GM23338 (cell line): ENCODE data around the gene ERBB4. TPM values are rescaled to one million over a fixed set of nuclear protein-coding genes. Genes with fewer than 3 reads are reported as not detected.

Source experiments
- ATAC-seq: fragments of 200-7000 bp; cut with Tn5 transposase; 3 replicates; pipeline ENCODE4 v1.9.1; 2020
- DNase-seq: peaks from one replicate; pipeline ENCODE4 v3.0.0-alpha.2; 2015; ENCODE audit warnings: low spot score
- H2AFZ ChIP-seq: fragments of 200-600 bp; sonication (generic); 2 replicates; pipeline ENCODE4 v1.8.0; 2016; ENCODE audit warnings: antibody characterized with exemption, mild to moderate bottlenecking, moderate library complexity
- H3F3A ChIP-seq: fragments of 200-600 bp; sonication (generic); replicated peaks from 2 replicates; pipeline ENCODE4 v1.8.0; 2017; ENCODE audit warnings: antibody characterized with exemption, mixed run types, low read depth
- H3K27ac ChIP-seq: fragments of 200-600 bp; sonication (generic); 2 replicates; pipeline ENCODE4 v1.6.1; 2016; ENCODE audit warnings: low read depth
- H3K27me3 ChIP-seq: fragments of 200-600 bp; sonication (generic); 2 replicates; pipeline ENCODE4 v1.8.0; 2016; ENCODE audit warnings: mild to moderate bottlenecking, mixed run types, moderate library complexity; ENCODE audit not compliant: insufficient read depth
- H3K36me3 ChIP-seq: fragments of 200-600 bp; sonication (generic); 2 replicates; pipeline ENCODE4 v1.8.0; 2016; ENCODE audit warnings: mild to moderate bottlenecking; ENCODE audit not compliant: insufficient read depth
- H3K4me1 ChIP-seq: fragments of 200-600 bp; sonication (generic); 2 replicates; pipeline ENCODE4 v1.8.0; 2016; ENCODE audit warnings: mild to moderate bottlenecking, moderate library complexity; ENCODE audit not compliant: insufficient read depth
- H3K4me2 ChIP-seq: fragments of 200-600 bp; sonication (generic); 2 replicates; pipeline ENCODE4 v1.7.1; 2017; ENCODE audit warnings: mixed run types
- H3K4me3 ChIP-seq: fragments of 200-600 bp; sonication (generic); 2 replicates; pipeline ENCODE4 v1.6.1; 2016; ENCODE audit warnings: mixed run types
- H3K79me2 ChIP-seq: fragments of 200-600 bp; sonication (generic); replicated peaks from 2 replicates; pipeline ENCODE4 v1.8.0; 2017; ENCODE audit warnings: mild to moderate bottlenecking; ENCODE audit not compliant: insufficient read depth
- H3K9me2 ChIP-seq: fragments of 200-600 bp; sonication (generic); 2 replicates; pipeline ENCODE4 v1.8.0; 2017; ENCODE audit not compliant: insufficient read depth
- H4K20me1 ChIP-seq: fragments of 200-600 bp; sonication (generic); replicated peaks from 2 replicates; pipeline ENCODE4 v1.8.0; 2017; ENCODE audit warnings: mild to moderate bottlenecking; ENCODE audit not compliant: insufficient read depth
- H3K27ac Mint-ChIP-seq: 2 replicates; pipeline ENCODE4 v1.8.0; 2020; ENCODE audit warnings: inconsistent platforms, mild to moderate bottlenecking, moderate library complexity, mixed read lengths
- H3K27me3 Mint-ChIP-seq: 3 replicates; pipeline ENCODE4 v1.8.0; 2022; ENCODE audit warnings: low read depth, mild to moderate bottlenecking, moderate library complexity, mixed read lengths, inconsistent platforms; ENCODE audit not compliant: insufficient read depth, poor library complexity
- H3K36me3 Mint-ChIP-seq: 3 replicates; pipeline ENCODE4 v1.8.0; 2021; ENCODE audit warnings: low read depth, mild to moderate bottlenecking, inconsistent platforms, moderate library complexity, mixed read lengths
- H3K4me1 Mint-ChIP-seq: 3 replicates; pipeline ENCODE4 v1.8.0; 2020; ENCODE audit warnings: mild to moderate bottlenecking, inconsistent platforms, mixed read lengths
- H3K4me3 Mint-ChIP-seq: 3 replicates; pipeline ENCODE4 v1.8.0; 2021; ENCODE audit warnings: moderate library complexity, mild to moderate bottlenecking, inconsistent platforms, mixed read lengths
- H3K9me3 Mint-ChIP-seq: 3 replicates; pipeline ENCODE4 v1.8.0; 2020; ENCODE audit warnings: moderate library complexity, mild to moderate bottlenecking, inconsistent platforms, mixed read lengths
- CREB1 ChIP-seq: fragments of 250-450 bp; sonication (Bioruptor Pico); IDR thresholded peaks from 2 replicates; pipeline ENCODE4 v1.5.0; 2020; ENCODE audit warnings: low read depth, mild to moderate bottlenecking, moderate library complexity
- EZH2 ChIP-seq: fragments of 200-600 bp; sonication (generic); IDR thresholded peaks from one replicate; pipeline ENCODE4 v1.8.0; 2017; ENCODE audit warnings: antibody characterized with exemption, mild to moderate bottlenecking, low read depth; ENCODE audit not compliant: unreplicated experiment
- STAT1 ChIP-seq: IDR thresholded peaks from one replicate; pipeline ENCODE4 v1.6.1; 2016; ENCODE audit warnings: antibody characterized with exemption; ENCODE audit not compliant: unreplicated experiment
- ZNF331 ChIP-seq: fragments of 250-450 bp; sonication (Bioruptor Pico); IDR thresholded peaks from 2 replicates; pipeline ENCODE4 v1.5.0; 2020; ENCODE audit warnings: low read depth, mild to moderate bottlenecking, moderate library complexity
- ZNF462 ChIP-seq: fragments of 250-450 bp; sonication (Bioruptor Pico); IDR thresholded peaks from 2 replicates; pipeline ENCODE4 v1.5.0; 2020; ENCODE audit warnings: mild to moderate bottlenecking, moderate library complexity
- polyA plus RNA-seq: library from polyadenylated mRNA; unstranded; fragments of >200 nt; fragmentation: Nextera tagmentation; extraction: Ambion mirVana; gene quantifications from 2 replicates; pipeline ENCODE4 v1.2.1, GENCODE V29; 2016
- total RNA-seq: library from RNA; depleted of rRNA; stranded (reverse); fragments of >200 nt; shearing (Covaris generic); gene quantifications from 2 replicates; pipeline ENCODE4 v1.2.3, GENCODE V29; 2014

The ERBB4 gene
- total and polyA plus RNA-seq, 2 experiments from 2014 or later, result 0.73 to 1.1 TPM

DNA sequence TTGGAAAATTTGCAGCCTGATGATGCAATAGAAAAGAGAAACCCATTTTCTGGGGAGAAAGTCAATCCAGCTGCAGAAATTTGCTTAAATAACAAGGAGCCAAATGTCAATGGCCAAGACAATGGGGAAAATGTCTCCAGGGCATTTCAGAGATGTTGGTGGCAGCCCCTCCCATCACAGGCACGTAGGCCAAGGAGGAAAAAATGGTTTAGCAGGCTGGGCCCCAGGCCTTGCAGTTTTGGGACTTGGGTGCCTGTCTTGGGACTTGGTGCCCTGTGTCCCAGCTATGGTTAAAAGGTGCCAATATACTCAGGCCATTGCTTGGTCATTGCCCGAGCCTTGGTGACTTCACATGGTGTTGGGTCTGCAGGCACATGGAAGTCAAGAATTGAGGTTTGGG, 368.2 kb downstream of the ERBB4 start (continued):
- TF ChIP-seq ZNF462, result no peak

GRCh38 chr2:212158081-212158480, 380.5 kb downstream of the ERBB4 start:
- DNase-seq (no peak), ATAC-seq (no peak)
- Mint-ChIP-seq H3K4me1 (peaks cover 7% of the 10 kb centered on the region; the same call in 2 of the 3 replicates), H3K4me3 (no peak overlapping the region), H3K27me3 (no peaks in the 10 kb centered on the region), H3K9me3 (no peaks in the 10 kb centered on the region), H3K27ac (no peak overlapping the region), H3K36me3 (no peaks in the 10 kb centered on the region)
- Histone ChIP-seq H3K36me3 (no peaks in the 10 kb centered on the region), H3F3A (no peaks in the 10 kb centered on the region), H3K4me2 (no peak overlapping the region), H3K27me3 (no peaks in the 10 kb centered on the region), H4K20me1 (no peaks in the 10 kb centered on the region), H3K9me2 (no peaks in the 10 kb centered on the region), H3K27ac (no peak overlapping the region), H2AFZ (no peak overlapping the region), H3K4me3 (no peak overlapping the region), H3K79me2 (no peaks in the 10 kb centered on the region), H3K4me1 (no peaks in the 10 kb centered on the region)
- TF ChIP-seq CREB1 (CRISPR knock-in tag), result no peak
- no peak for TF ChIP-seq EZH2

DNA sequence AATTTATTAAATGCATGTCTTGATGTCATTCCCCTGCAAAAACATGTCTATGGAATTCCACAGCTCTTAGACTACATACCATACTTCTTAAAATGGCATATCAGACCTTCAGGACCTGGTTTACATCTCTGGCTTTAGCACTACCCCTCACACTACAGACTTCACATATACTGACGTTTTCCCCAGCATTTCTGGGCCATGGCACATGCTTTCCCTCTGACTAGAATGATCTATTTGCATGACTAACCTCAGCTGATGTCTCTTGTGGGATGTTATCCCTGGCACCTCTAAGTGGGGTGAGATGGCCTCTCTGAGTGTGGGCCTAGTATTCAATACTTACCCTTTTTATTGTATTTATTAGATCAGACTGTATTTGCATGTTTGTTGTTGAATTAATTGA, 381.6 kb downstream of the ERBB4 start:
- ATAC-seq, result no peak
- no peaks in the 10 kb centered on the region for H3F3A ChIP-seq
- H3K4me1 Mint-ChIP-seq, result peaks cover 7% of the 10 kb centered on the region; the same call in 2 of the 3 replicates
- H3K27ac ChIP-seq, result no peak overlapping the region
- no peak overlapping the region; the same call in 1 of the 2 replicates for H3K27ac Mint-ChIP-seq
- no peaks in the 10 kb centered on the region for H3K4me1 ChIP-seq
- H3K36me3 ChIP-seq, result no peaks in the 10 kb centered on the region
- H3K27me3 ChIP-seq, result no peaks in the 10 kb centered on the region
- no peaks in the 10 kb centered on the region for H3K79me2 ChIP-seq
- no peaks in the 10 kb centered on the region for H4K20me1 ChIP-seq
- H3K4me2 ChIP-seq, result no peak overlapping the region
- H3K4me3 ChIP-seq, result no peak overlapping the region
- no peak for DNase-seq
- H3K36me3 Mint-ChIP-seq, result no peaks in the 10 kb centered on the region
- no peaks in the 10 kb centered on the region for H3K9me3 Mint-ChIP-seq
- H2AFZ ChIP-seq, result no peak overlapping the region
- no peak overlapping the region for H3K4me3 Mint-ChIP-seq
- no peaks in the 10 kb centered on the region for H3K9me2 ChIP-seq
- no peaks in the 10 kb centered on the region for H3K27me3 Mint-ChIP-seq
- no peak for TF ChIP-seq STAT1
- TF ChIP-seq ZNF462, result no peak
- no peak for TF ChIP-seq ZNF331 (CRISPR knock-in tag)
